SK-N-SH (cell line): ENCODE measurements around the gene LHFPL6.

Source experiments
- CTCF ChIP-seq: fragments of 200-600 bp; sonication (generic); IDR thresholded peaks from 2 replicates; pipeline ENCODE4 v1.6.1; 2017; ENCODE audit warnings: antibody characterized with exemption, mild to moderate bottlenecking, moderate library complexity
- MAX ChIP-seq: IDR thresholded peaks from 2 replicates; pipeline ENCODE4 v1.4.0; 2012; ENCODE audit warnings: low read depth
- YY1 ChIP-seq: IDR thresholded peaks from 2 replicates; pipeline ENCODE4 v1.4.0; 2012; ENCODE audit warnings: low read depth, mild to moderate bottlenecking

- no peak for TF ChIP-seq YY1
- TF ChIP-seq CTCF: no peak
- no peak for TF ChIP-seq MAX
Observed at GRCh38 chr13:39363382-39363772, 239.6 kb downstream of the LHFPL6 start.
